HepG2 (cell line): ENCODE measurements around the gene UBE2I.

Source experiments
- BCLAF1 ChIP-seq: fragments of 450-650 bp; IDR thresholded peaks from 2 replicates; pipeline ENCODE4 v1.6.1; 2017; ENCODE audit warnings: mild to moderate bottlenecking
- CBX1 ChIP-seq: IDR thresholded peaks from one replicate; pipeline ENCODE4 v1.6.1; 2016; ENCODE audit warnings: antibody characterized with exemption, low read depth
- E2F2 ChIP-seq: sonication (generic); formaldehyde crosslinking; IDR thresholded peaks from 2 replicates; pipeline ENCODE4 v1.4.0; 2020; ENCODE audit warnings: missing genetic modification reagents, borderline replicate concordance
- MAX ChIP-seq: IDR thresholded peaks from 2 replicates; pipeline ENCODE4 v1.6.1; 2012; ENCODE audit warnings: inconsistent platforms
- PHF8 ChIP-seq: sonication (generic); formaldehyde crosslinking; IDR thresholded peaks from 2 replicates; pipeline ENCODE4 v1.5.0; 2020; ENCODE audit warnings: missing genetic modification reagents
- REST ChIP-seq, 2 experiments: IDR thresholded peaks; 2 replicates each; pipeline ENCODE4 v1.6.1; 2011 to 2012; ENCODE audit warnings: low read length in 2 of 2, borderline replicate concordance in 1 of 2, low read depth in 1 of 2, mild to moderate bottlenecking in 1 of 2, moderate library complexity in 1 of 2
- ZFP36L2 ChIP-seq: sonication (generic); formaldehyde crosslinking; IDR thresholded peaks from 2 replicates; pipeline ENCODE4 v1.4.0; 2020; ENCODE audit warnings: missing genetic modification reagents
- ZNF274 ChIP-seq: sonication (generic); formaldehyde crosslinking; IDR thresholded peaks from 2 replicates; pipeline ENCODE4 v1.5.1; 2020; ENCODE audit warnings: mild to moderate bottlenecking, missing genetic modification reagents
- ZNF44 ChIP-seq: sonication (generic); formaldehyde crosslinking; IDR thresholded peaks from 2 replicates; pipeline ENCODE4 v1.5.1; 2020; ENCODE audit warnings: mild to moderate bottlenecking, missing genetic modification reagents
- ZNF446 ChIP-seq: sonication (generic); formaldehyde crosslinking; IDR thresholded peaks from 2 replicates; pipeline ENCODE4 v1.5.0; 2020; ENCODE audit warnings: mild to moderate bottlenecking, missing genetic modification reagents

- TF ChIP-seq ZNF446 (CRISPR knock-in tag), result no peak
- no peak for TF ChIP-seq PHF8 (CRISPR knock-in tag)
- TF ChIP-seq ZNF44 (CRISPR knock-in tag), result no peak
- no peak for TF ChIP-seq ZNF274
- TF ChIP-seq REST (IDR thresholded peaks at IDR 0.05; ENCODE audit: borderline replicate concordance in 1 of 2, low read depth in 1 of 2, low read length in 2 of 2), result no peak
- TF ChIP-seq CBX1, result no peak
- TF ChIP-seq BCLAF1, result no peak
- TF ChIP-seq MAX, result no peak
- no peak for TF ChIP-seq ZFP36L2 (CRISPR knock-in tag)
- no peak for TF ChIP-seq E2F2 (CRISPR knock-in tag)
Measured at GRCh38 chr16:1262846-1263221, 46.6 kb upstream of the UBE2I start.
